ENCODE results near the gene SH3PXD2B.
"Not testable (repeated sequence)": the region's sequence is repeated elsewhere in the genome, so short reads cannot be mapped to it uniquely, and the experiment has no call there.

Gene SH3PXD2B

DNA sequence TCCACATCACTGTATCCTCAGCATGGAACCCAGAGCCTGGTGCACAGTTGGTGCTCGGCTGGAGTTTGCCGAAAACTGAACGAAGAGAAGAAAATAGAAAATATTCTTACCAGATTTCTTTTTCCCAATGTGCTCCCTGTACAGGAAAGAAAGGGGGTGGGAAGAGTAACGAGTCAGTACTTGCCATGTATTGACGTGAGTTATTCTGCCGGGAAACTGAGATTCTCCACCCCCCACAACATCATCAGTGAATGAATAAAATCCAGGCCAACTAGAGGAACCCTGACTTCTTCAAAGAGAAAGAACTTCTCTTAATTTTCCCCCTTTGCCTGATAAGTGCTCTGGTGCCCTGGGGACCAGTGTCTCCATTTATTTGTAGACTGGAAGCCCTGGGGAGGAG is 80.6 kb downstream of the SH3PXD2B start:
- peaks cover 4 to 6% of the 10 kb centered on the region in 2 donors for H3K36me3 ChIP-seq (ENCODE audit: control insufficient read depth in 1 of 2, insufficient read depth in 2 of 2, low read length in 2 of 2)
- H3K27me3 ChIP-seq (ENCODE audit: control insufficient read depth in 1 of 2, insufficient read depth in 2 of 2, low read length in 2 of 2), result no peaks in the 10 kb centered on the region
- H3K4me1 ChIP-seq (ENCODE audit: control insufficient read depth in 1 of 2, insufficient read depth in 2 of 2, low read length in 2 of 2), result no peaks in the 10 kb centered on the region
- peaks cover 9% of the 10 kb centered on the region in 2 donors for H3K9me3 ChIP-seq (ENCODE audit: control insufficient read depth in 1 of 2, low read length in 2 of 2)
- no peak overlapping the region for H3K4me3 ChIP-seq (ENCODE audit: low read depth in 1 of 2, low read length in 2 of 2)
- H3K27ac ChIP-seq (ENCODE audit: low read depth, low read length), result no peak overlapping the region
- H3K9ac ChIP-seq (ENCODE audit: low read depth in 1 of 2, low read length in 2 of 2), result no peak overlapping the region

- Histone ChIP-seq H3K9ac (ENCODE audit: low read depth in 1 of 2, low read length in 2 of 2) (no peak overlapping the region), H3K4me3 (ENCODE audit: low read depth in 1 of 2, low read length in 2 of 2) (no peak overlapping the region), H3K36me3 (ENCODE audit: control insufficient read depth in 1 of 2, insufficient read depth in 2 of 2, low read length in 2 of 2) (peaks cover 0 to 4% of the 10 kb centered on the region in 2 donors), H3K27ac (ENCODE audit: low read depth, low read length) (no peak overlapping the region), H3K27me3 (ENCODE audit: control insufficient read depth in 1 of 2, insufficient read depth in 2 of 2, low read length in 2 of 2) (no peaks in the 10 kb centered on the region), H3K4me1 (ENCODE audit: control insufficient read depth in 1 of 2, insufficient read depth in 2 of 2, low read length in 2 of 2) (no peaks in the 10 kb centered on the region), H3K9me3 (ENCODE audit: control insufficient read depth in 1 of 2, low read length in 2 of 2) (peaks cover 9% of the 10 kb centered on the region in 2 donors)
Observed at GRCh38 chr5:172371684-172372083, 82.6 kb downstream of the SH3PXD2B start.

DNA sequence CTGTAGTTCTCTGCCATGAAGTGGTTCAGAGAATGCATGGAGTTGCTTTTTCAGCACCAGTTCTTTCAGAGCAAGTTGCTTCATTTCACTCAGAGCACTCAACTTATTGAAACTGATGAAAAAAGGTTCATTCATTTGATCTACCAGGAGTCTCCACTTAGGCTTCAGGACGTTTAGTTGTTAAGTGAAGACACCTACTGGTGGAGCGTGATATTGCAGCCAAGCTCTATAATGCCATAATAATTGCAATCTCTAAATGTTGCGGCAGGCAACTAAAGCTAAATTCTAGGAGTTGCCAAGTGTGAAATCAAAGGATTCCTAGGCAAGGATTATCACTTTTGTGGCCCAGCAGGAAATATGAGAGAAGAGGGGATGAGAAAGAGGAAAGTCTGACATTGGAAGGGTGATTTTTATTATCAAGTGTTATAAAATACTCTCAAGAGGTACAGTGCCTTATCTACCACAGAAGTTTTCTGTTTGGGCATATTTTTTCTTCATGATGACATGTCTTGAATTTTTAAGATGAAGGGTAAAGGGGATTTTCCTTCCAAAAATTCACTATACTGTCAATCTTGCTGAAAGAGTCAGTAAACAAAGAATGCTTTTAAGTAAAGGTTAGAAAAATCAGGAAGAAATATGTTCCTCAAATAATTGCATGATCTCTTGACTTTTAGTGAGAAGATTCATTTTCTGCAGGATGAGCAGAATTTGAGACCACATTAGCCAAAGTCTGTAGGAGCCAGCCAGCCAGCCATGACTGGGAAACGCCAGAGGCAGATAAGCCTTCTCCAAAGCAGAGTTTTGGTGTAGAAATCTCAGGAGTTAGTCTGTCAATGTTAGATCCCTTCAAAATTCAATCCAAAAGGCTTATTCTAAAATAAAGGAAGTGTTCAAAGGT is 83.4 kb downstream of the SH3PXD2B start:
- H3K27me3 ChIP-seq (ENCODE audit: control insufficient read depth in 1 of 2, insufficient read depth in 2 of 2, low read length in 2 of 2), result no peaks in the 10 kb centered on the region
- H3K4me1 ChIP-seq (ENCODE audit: control insufficient read depth in 1 of 2, insufficient read depth in 2 of 2, low read length in 2 of 2), result no peaks in the 10 kb centered on the region
- peaks cover 9% of the 10 kb centered on the region in 2 donors for H3K9me3 ChIP-seq (ENCODE audit: control insufficient read depth in 1 of 2, low read length in 2 of 2)
- H3K27ac ChIP-seq (ENCODE audit: low read depth, low read length), result no peak overlapping the region
- no peak overlapping the region for H3K9ac ChIP-seq (ENCODE audit: low read depth in 1 of 2, low read length in 2 of 2)
- no peak overlapping the region for H3K4me3 ChIP-seq (ENCODE audit: low read depth in 1 of 2, low read length in 2 of 2)
- peaks cover 0 to 4% of the 10 kb centered on the region in 2 donors for H3K36me3 ChIP-seq (ENCODE audit: control insufficient read depth in 1 of 2, insufficient read depth in 2 of 2, low read length in 2 of 2)

- Histone ChIP-seq H3K9me3 (ENCODE audit: control insufficient read depth in 1 of 2, low read length in 2 of 2) (peaks cover 9% of the 10 kb centered on the region in 2 donors), H3K9ac (ENCODE audit: low read depth in 1 of 2, low read length in 2 of 2) (no peak overlapping the region), H3K4me3 (ENCODE audit: low read depth in 1 of 2, low read length in 2 of 2) (no peak overlapping the region), H3K27me3 (ENCODE audit: control insufficient read depth in 1 of 2, insufficient read depth in 2 of 2, low read length in 2 of 2) (no peaks in the 10 kb centered on the region), H3K36me3 (ENCODE audit: control insufficient read depth in 1 of 2, insufficient read depth in 2 of 2, low read length in 2 of 2) (peaks cover 0 to 4% of the 10 kb centered on the region in 2 donors), H3K4me1 (ENCODE audit: control insufficient read depth in 1 of 2, insufficient read depth in 2 of 2, low read length in 2 of 2) (no peaks in the 10 kb centered on the region), H3K27ac (ENCODE audit: low read depth, low read length) (no peak overlapping the region)
Observed at GRCh38 chr5:172370237-172370640, 84.1 kb downstream of the SH3PXD2B start.

DNA sequence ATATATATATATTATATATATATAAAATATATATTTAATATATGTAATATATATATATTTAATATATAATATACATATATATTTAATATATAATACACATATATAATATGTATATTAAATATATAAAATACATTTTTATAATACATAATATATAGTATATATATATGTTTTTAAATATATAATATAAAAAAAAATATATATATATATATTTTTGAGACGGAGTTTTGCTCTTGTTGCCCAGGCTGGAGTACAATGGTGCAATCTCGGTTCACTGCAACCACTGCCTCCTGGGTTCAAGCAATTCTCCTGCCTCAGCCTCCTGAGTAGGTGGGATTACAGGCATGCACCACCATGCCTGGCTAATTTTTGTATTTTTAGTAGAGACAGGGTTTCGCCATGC is 85.6 kb downstream of the SH3PXD2B start:
- not testable (repeated sequence) for H3K27ac ChIP-seq (ENCODE audit: low read depth, low read length); H3K36me3 ChIP-seq (ENCODE audit: control insufficient read depth in 1 of 2, insufficient read depth in 2 of 2, low read length in 2 of 2); H3K4me1 ChIP-seq (ENCODE audit: control insufficient read depth in 1 of 2, insufficient read depth in 2 of 2, low read length in 2 of 2); H3K27me3 ChIP-seq (ENCODE audit: control insufficient read depth in 1 of 2, insufficient read depth in 2 of 2, low read length in 2 of 2); H3K9ac ChIP-seq (ENCODE audit: low read depth in 1 of 2, low read length in 2 of 2); H3K4me3 ChIP-seq (ENCODE audit: low read depth in 1 of 2, low read length in 2 of 2); H3K9me3 ChIP-seq (ENCODE audit: control insufficient read depth in 1 of 2, low read length in 2 of 2)

DNA sequence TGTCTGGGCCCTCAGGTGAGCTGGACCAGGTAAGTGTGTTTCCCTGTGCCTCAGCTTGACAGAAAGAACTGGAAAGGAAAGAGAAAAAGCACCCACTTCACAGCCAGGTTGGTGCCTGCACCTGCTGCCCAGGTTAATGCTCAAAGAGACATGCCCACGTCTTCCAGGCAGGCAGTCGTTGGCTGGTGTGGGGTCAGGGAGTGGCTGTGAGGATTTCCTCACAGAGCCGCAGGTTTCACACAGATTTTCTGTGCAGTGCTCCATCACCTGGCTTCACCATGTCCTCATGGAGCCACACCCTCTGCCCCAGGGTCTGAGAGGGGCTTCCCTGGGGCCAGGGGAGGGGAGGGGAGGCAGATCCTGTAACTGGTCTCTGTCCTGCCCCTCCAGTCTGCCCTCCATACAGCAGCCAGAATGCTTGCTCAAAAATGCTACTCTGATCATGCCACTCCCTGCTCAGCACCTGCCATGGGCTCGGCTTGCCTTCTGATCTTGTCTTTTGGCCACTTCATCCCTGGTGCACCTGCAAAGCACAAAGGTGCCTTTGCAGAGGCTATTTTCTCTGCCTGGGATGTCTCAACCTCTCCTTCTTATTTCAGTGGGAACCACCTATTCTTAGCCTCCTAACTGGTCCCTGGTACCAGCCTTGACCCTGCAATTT is 88.2 kb downstream of the SH3PXD2B start:
- no peak overlapping the region for H3K27ac ChIP-seq (ENCODE audit: low read depth, low read length)
- H3K4me1 ChIP-seq (ENCODE audit: control insufficient read depth in 1 of 2, insufficient read depth in 2 of 2, low read length in 2 of 2), result no peaks in the 10 kb centered on the region
- no peak overlapping the region for H3K4me3 ChIP-seq (ENCODE audit: low read depth in 1 of 2, low read length in 2 of 2)
- H3K27me3 ChIP-seq (ENCODE audit: control insufficient read depth in 1 of 2, insufficient read depth in 2 of 2, low read length in 2 of 2), result no peaks in the 10 kb centered on the region
- H3K9ac ChIP-seq (ENCODE audit: low read depth in 1 of 2, low read length in 2 of 2), result no peak overlapping the region
- peaks cover 4 to 5% of the 10 kb centered on the region in 2 donors for H3K9me3 ChIP-seq (ENCODE audit: control insufficient read depth in 1 of 2, low read length in 2 of 2)
- no peaks in the 10 kb centered on the region for H3K36me3 ChIP-seq (ENCODE audit: control insufficient read depth in 1 of 2, insufficient read depth in 2 of 2, low read length in 2 of 2)

GRCh38 chr5:172364773-172365172 is 89.6 kb downstream of the SH3PXD2B start:
- Histone ChIP-seq H3K4me3 (ENCODE audit: low read depth in 1 of 2, low read length in 2 of 2) (no peak overlapping the region), H3K36me3 (ENCODE audit: control insufficient read depth in 1 of 2, insufficient read depth in 2 of 2, low read length in 2 of 2) (no peaks in the 10 kb centered on the region), H3K9ac (ENCODE audit: low read depth in 1 of 2, low read length in 2 of 2) (no peak overlapping the region), H3K9me3 (ENCODE audit: control insufficient read depth in 1 of 2, low read length in 2 of 2) (no peaks in the 10 kb centered on the region), H3K27ac (ENCODE audit: low read depth, low read length) (no peak overlapping the region), H3K4me1 (ENCODE audit: control insufficient read depth in 1 of 2, insufficient read depth in 2 of 2, low read length in 2 of 2) (no peaks in the 10 kb centered on the region), H3K27me3 (ENCODE audit: control insufficient read depth in 1 of 2, insufficient read depth in 2 of 2, low read length in 2 of 2) (no peaks in the 10 kb centered on the region)

- H3K4me1 ChIP-seq (ENCODE audit: control insufficient read depth in 1 of 2, insufficient read depth in 2 of 2, low read length in 2 of 2), result no peaks in the 10 kb centered on the region
- no peaks in the 10 kb centered on the region for H3K27me3 ChIP-seq (ENCODE audit: control insufficient read depth in 1 of 2, insufficient read depth in 2 of 2, low read length in 2 of 2)
- no peak overlapping the region for H3K4me3 ChIP-seq (ENCODE audit: low read depth in 1 of 2, low read length in 2 of 2)
- no peak overlapping the region for H3K27ac ChIP-seq (ENCODE audit: low read depth, low read length)
- H3K9me3 ChIP-seq (ENCODE audit: control insufficient read depth in 1 of 2, low read length in 2 of 2), result no peaks in the 10 kb centered on the region
- H3K36me3 ChIP-seq (ENCODE audit: control insufficient read depth in 1 of 2, insufficient read depth in 2 of 2, low read length in 2 of 2), result no peaks in the 10 kb centered on the region
- no peak overlapping the region for H3K9ac ChIP-seq (ENCODE audit: low read depth in 1 of 2, low read length in 2 of 2)
Observed at GRCh38 chr5:172362755-172363154, 91.6 kb downstream of the SH3PXD2B start.

DNA sequence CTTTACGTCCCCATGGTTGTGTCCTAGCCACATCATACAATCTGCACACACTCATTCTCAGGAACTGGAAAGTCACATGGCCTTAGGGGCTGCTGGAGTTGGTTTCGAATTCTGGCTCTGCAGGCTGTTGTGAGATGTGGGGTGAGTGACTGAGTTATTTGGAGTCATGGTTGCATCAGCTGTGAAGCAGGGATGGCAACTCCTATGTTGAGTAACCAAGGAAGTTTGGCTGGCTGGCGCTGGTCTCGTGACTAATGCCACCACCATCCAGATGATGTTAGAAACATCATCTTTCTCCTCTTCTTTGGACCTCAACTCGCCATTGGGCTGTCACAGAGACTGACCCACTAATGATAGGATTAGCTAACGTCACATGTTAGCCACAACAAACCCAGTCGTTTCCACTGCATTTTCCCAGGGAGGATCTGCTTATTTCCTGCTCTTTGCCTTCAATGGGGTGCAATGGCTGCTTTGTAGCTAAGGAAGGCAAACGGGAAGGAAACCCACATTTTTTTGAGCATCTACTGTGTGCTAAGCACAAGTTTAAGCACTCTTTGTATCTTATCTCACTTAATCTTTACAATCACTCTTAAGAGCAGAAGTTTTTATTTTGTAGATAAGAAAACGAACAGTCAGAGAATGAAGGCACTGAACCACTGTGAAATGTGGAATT is 92.6 kb downstream of the SH3PXD2B start:
- H3K9me3 ChIP-seq (ENCODE audit: control insufficient read depth in 1 of 2, low read length in 2 of 2), result no peaks in the 10 kb centered on the region
- H3K9ac ChIP-seq (ENCODE audit: low read depth in 1 of 2, low read length in 2 of 2), result no peak overlapping the region
- no peak overlapping the region for H3K4me3 ChIP-seq (ENCODE audit: low read depth in 1 of 2, low read length in 2 of 2)
- no peak overlapping the region for H3K27ac ChIP-seq (ENCODE audit: low read depth, low read length)
- H3K4me1 ChIP-seq (ENCODE audit: control insufficient read depth in 1 of 2, insufficient read depth in 2 of 2, low read length in 2 of 2), result no peaks in the 10 kb centered on the region
- no peaks in the 10 kb centered on the region for H3K36me3 ChIP-seq (ENCODE audit: control insufficient read depth in 1 of 2, insufficient read depth in 2 of 2, low read length in 2 of 2)
- H3K27me3 ChIP-seq (ENCODE audit: control insufficient read depth in 1 of 2, insufficient read depth in 2 of 2, low read length in 2 of 2), result no peaks in the 10 kb centered on the region

GRCh38 chr5:172358345-172358744 is 96.0 kb downstream of the SH3PXD2B start:
- H3K4me1 ChIP-seq (ENCODE audit: control insufficient read depth in 1 of 2, insufficient read depth in 2 of 2, low read length in 2 of 2), result no peaks in the 10 kb centered on the region
- no peak overlapping the region for H3K9ac ChIP-seq (ENCODE audit: low read depth in 1 of 2, low read length in 2 of 2)
- no peaks in the 10 kb centered on the region for H3K27me3 ChIP-seq (ENCODE audit: control insufficient read depth in 1 of 2, insufficient read depth in 2 of 2, low read length in 2 of 2)
- no peaks in the 10 kb centered on the region for H3K9me3 ChIP-seq (ENCODE audit: control insufficient read depth in 1 of 2, low read length in 2 of 2)
- H3K27ac ChIP-seq (ENCODE audit: low read depth, low read length), result no peak overlapping the region
- H3K4me3 ChIP-seq (ENCODE audit: low read depth in 1 of 2, low read length in 2 of 2), result no peak overlapping the region
- H3K36me3 ChIP-seq (ENCODE audit: control insufficient read depth in 1 of 2, insufficient read depth in 2 of 2, low read length in 2 of 2), result peaks cover 5 to 6% of the 10 kb centered on the region in 2 donors

All from duodenal mucosa (tissue), 2 donors.